ENCODE results near the gene GPR85.

- TF ChIP-seq CTCF (IDR thresholded peaks at IDR 0.05) (no peak), POLR2A (IDR thresholded peaks at IDR 0.05) (no peak)
These were observed 42.2 kb downstream of the GPR85 start for GRCh38 chr7:113044394-113044793.

All from testis (tissue), 2 donors.